Gastrocnemius medialis (tissue), 4 donors: ENCODE results near the gene MACROD2. TPM values are rescaled to one million over a fixed set of nuclear protein-coding genes. Genes with fewer than 3 reads are reported as not detected.

Source experiments
- ATAC-seq, 2 donors: fragments of 150-250 bp; one replicate each; pipeline ENCODE4 v1.9.1; 2016
- DNase-seq, 2 donors: peaks; one replicate each; pipeline ENCODE4 v3.0.0-alpha.2; 2019
- H3K27ac ChIP-seq, 4 donors: fragments of 200-600 bp; sonication (generic); 1 replicate in 1 of 4; 2 replicates in 3 of 4; pipeline ENCODE4 v1.5.1; 2016 to 2018; ENCODE audit warnings: mild to moderate bottlenecking in 2 of 4, moderate library complexity in 1 of 4
- H3K27me3 ChIP-seq, 3 donors: fragments of 200-600 bp; sonication (generic) in 2 of 3; 1 replicate in 1 of 3; 2 replicates in 2 of 3; pipeline versions ENCODE4 v1.5.1 to v1.6.0; 2016 to 2019; ENCODE audit warnings: mild to moderate bottlenecking in 1 of 3, moderate library complexity in 1 of 3
- H3K36me3 ChIP-seq, 2 donors: fragments of 200-600 bp; sonication (generic) in 1 of 2; one replicate each; pipeline ENCODE4 v1.5.1; 2017 to 2018
- H3K4me1 ChIP-seq, 2 donors: fragments of 200-600 bp; sonication (generic) in 1 of 2; one replicate each; pipeline ENCODE4 v1.5.1; 2016 to 2017; ENCODE audit warnings: mild to moderate bottlenecking in 2 of 2
- H3K4me3 ChIP-seq, 4 donors: fragments of 200-600 bp; sonication (generic) in 3 of 4; 1 replicate in 1 of 4; 2 replicates in 3 of 4; pipeline ENCODE4 v1.5.1; 2016 to 2019; ENCODE audit warnings: mild to moderate bottlenecking in 2 of 4
- H3K9me3 ChIP-seq, 3 donors: fragments of 200-600 bp; sonication (generic) in 2 of 3; 1 replicate in 1 of 3; 2 replicates in 2 of 3; pipeline ENCODE4 v1.5.1; 2016 to 2019
- CTCF ChIP-seq, 5 experiments: fragments of 450-650 bp in 3 of 5; fragments of 200-600 bp in 2 of 5; sonication (generic) in 2 of 5; IDR thresholded peaks in 4 of 5; conservative IDR thresholded peaks in 1 of 5; 1 replicate in 4 of 5; 2 replicates in 1 of 5; pipeline ENCODE4 v1.5.1; 2016 to 2019; ENCODE audit warnings: antibody characterized with exemption in 5 of 5, mild to moderate bottlenecking in 3 of 5, moderate library complexity in 3 of 5
- POLR2A ChIP-seq, 2 donors: fragments of 450-650 bp; IDR thresholded peaks; one replicate each; pipeline ENCODE4 v1.6.1; 2017; ENCODE audit warnings: antibody characterized with exemption in 2 of 2, mild to moderate bottlenecking in 2 of 2, moderate library complexity in 2 of 2
- in situ Hi-C, 4 donors: fragments of 200-750 bp; cut with MboI; loops; one replicate each; pipeline versions ENCODE4 v1.15.0 to v1.8.0; 2017; ENCODE audit warnings: low sequenced_read_pairs in 4 of 4
- intact Hi-C: fragments of 100-400 bp; cut with DNase I; formaldehyde crosslinking; loops from one replicate; pipeline ENCODE4 v1.15.1; 2023; ENCODE audit warnings: low total_unique reads
- total RNA-seq, 4 donors: library from RNA; depleted of rRNA; stranded (reverse); fragments of >200 nt; gene quantifications; one replicate each; pipeline versions ENCODE4 v1.1.0 to v1.2.3, GENCODE V29; 2016

The MACROD2 gene
- total RNA-seq, 4 donors from 2014 or later, result 1.8 to 10.2 (median 3.6) TPM

DNA sequence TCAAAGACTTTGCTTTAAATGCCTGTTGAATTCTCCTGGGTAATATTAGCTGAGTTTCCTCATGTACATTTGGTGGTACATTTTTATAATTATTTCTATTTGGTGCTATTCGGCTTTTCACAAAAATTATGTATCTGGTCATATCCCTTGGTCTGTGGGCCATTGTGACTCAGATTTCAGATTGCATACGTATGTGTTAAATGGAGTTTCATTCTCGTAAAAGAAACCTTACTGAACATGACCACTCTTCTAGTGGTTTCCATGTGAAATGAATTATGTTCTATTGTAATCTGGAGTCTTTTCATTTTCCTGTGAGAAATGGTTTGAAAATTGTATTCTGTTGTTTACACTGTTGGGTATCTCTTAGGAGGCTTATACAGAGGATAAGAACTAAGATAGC, 728.3 kb downstream of the MACROD2 start:
- in situ Hi-C loops (no loop called here), intact Hi-C loops (no loop called here)
- Histone ChIP-seq H3K4me1 (peaks cover 0 to 7% of the 10 kb centered on the region in 2 donors), H3K36me3 (no peaks in the 10 kb centered on the region), H3K27me3 (no peaks in the 10 kb centered on the region), H3K27ac (no peak overlapping the region), H3K4me3 (no peak overlapping the region), H3K9me3 (no peaks in the 10 kb centered on the region)
- no peak for DNase-seq
- no peak for ATAC-seq
- no peak for TF ChIP-seq CTCF (IDR thresholded peaks at IDR 0.05 in 4 of 5, conservative IDR thresholded peaks at IDR 0.05 in 1 of 5)
- no peak for TF ChIP-seq POLR2A (IDR thresholded peaks at IDR 0.05)

DNA sequence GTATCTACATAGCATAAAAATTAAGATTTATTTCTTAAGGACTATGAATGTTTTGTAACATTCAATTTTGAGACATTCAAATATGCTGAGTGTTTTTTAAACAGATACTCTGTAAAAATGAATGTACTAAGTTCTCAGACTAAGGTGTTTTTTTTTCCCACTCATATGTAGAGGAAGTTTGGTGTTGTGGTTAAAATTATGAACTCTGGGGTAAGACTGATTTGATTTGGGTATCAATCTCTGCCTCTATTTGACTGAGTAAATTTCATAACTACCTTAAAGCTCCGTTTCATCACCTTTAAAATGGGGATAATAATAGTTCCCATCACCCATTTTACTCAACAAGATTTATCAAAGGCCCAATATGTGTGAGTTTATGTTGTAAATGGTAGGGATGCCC, 728.7 kb downstream of the MACROD2 start:
- Histone ChIP-seq H3K9me3 (no peaks in the 10 kb centered on the region), H3K27ac (no peak overlapping the region), H3K27me3 (no peaks in the 10 kb centered on the region), H3K4me1 (peaks cover 0 to 7% of the 10 kb centered on the region in 2 donors), H3K36me3 (no peaks in the 10 kb centered on the region), H3K4me3 (no peak overlapping the region)
- in situ Hi-C loops (no loop called here), intact Hi-C loops (no loop called here)
- TF ChIP-seq POLR2A (IDR thresholded peaks at IDR 0.05), result no peak
- no peak for TF ChIP-seq CTCF (IDR thresholded peaks at IDR 0.05 in 4 of 5, conservative IDR thresholded peaks at IDR 0.05 in 1 of 5)
- ATAC-seq (no peak), DNase-seq (no peak)

DNA sequence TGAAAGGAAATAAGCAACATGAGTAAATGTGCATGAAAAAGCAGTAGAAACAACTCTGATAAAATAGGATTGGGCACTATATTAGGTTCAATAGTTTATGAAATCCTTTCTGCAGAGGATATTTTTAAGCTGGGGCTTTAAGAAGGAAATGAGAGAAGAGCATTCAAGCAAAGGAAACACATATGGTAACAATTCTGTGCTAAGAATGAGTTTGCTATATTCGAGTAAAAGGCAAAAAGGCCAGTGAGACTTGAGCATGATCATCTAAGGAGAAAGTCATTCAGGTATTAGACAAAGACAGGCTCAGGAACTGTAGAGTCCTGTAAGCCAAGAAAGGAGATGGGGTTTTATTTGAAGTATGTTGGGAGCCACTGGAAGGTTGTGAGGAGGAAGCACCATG, 729.2 kb downstream of the MACROD2 start:
- no peak for DNase-seq
- H3K27me3 ChIP-seq, result no peaks in the 10 kb centered on the region
- no peak for ATAC-seq
- intact Hi-C loops, result no loop called here
- no peaks in the 10 kb centered on the region for H3K36me3 ChIP-seq
- H3K9me3 ChIP-seq, result no peaks in the 10 kb centered on the region
- TF ChIP-seq POLR2A (IDR thresholded peaks at IDR 0.05) (no peak), CTCF (IDR thresholded peaks at IDR 0.05 in 4 of 5, conservative IDR thresholded peaks at IDR 0.05 in 1 of 5) (no peak)
- H3K4me3 ChIP-seq, result no peak overlapping the region
- no peak overlapping the region for H3K27ac ChIP-seq
- in situ Hi-C loops, result no loop called here
- peaks cover 0 to 7% of the 10 kb centered on the region in 2 donors for H3K4me1 ChIP-seq

DNA sequence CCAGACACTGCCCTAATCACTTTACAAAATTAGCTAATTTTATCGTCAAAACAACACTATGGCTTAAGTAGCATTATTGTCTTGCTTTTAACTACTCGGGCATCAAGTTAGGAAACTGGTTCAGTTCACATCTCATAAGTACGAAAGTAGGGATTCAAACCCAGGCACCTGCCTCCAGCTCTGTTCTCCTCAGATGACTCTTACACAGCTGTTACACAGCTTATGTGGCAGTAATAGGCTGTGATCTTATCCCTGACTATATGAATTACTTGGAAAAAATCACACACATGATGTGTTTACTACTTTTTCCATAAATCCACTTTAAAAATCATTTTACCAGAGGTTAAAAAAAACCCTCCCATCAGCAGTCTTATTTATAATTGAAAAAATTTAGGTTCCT, 731.3 kb downstream of the MACROD2 start:
- intact Hi-C loops, result no loop called here
- H3K36me3 ChIP-seq, result no peaks in the 10 kb centered on the region
- peaks cover 0 to 7% of the 10 kb centered on the region in 2 donors for H3K4me1 ChIP-seq
- no peak overlapping the region for H3K4me3 ChIP-seq
- DNase-seq (no peak), ATAC-seq (no peak)
- no peaks in the 10 kb centered on the region for H3K27me3 ChIP-seq
- no peak overlapping the region for H3K27ac ChIP-seq
- no peaks in the 10 kb centered on the region for H3K9me3 ChIP-seq
- in situ Hi-C loops, result no loop called here
- TF ChIP-seq CTCF (IDR thresholded peaks at IDR 0.05 in 4 of 5, conservative IDR thresholded peaks at IDR 0.05 in 1 of 5), result no peak

DNA sequence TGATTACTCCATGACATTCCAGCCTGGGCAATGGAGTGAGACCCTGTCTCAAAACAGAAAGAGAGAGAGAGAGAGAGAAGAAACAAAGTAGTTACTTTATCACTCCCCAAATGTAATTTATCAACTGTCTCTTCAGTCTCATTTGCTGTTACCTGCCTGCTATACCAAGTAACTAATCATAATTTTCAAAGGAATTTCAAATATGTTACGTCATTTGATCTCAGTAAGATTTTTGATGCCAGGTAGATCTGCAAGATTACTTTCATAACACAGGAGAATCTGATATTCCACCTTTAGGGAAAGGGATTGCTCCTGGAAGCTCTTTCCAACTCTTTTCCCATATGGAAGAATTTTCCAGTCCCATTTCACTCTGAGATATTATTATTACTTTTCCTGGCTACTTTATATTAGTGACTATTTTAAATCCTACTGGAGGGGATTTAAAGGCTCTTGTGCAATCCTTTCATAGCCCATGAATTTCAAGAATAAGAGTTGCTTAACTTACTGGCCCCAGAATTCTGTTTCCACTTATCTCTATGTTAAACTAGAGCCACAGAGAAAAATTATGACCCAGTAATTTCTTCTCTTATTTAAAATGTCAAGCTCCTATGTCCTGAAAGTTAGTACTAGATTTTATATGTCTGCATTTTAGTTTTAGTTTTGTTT, 732.3 kb downstream of the MACROD2 start:
- intact Hi-C loops (no loop called here), in situ Hi-C loops (no loop called here)
- no peak for TF ChIP-seq CTCF (IDR thresholded peaks at IDR 0.05 in 4 of 5, conservative IDR thresholded peaks at IDR 0.05 in 1 of 5)
- no peak for TF ChIP-seq POLR2A (IDR thresholded peaks at IDR 0.05)
- no peak for DNase-seq
- ATAC-seq, result no peak
- Histone ChIP-seq H3K27ac (no peak overlapping the region), H3K4me3 (no peak overlapping the region), H3K4me1 (no peaks in the 10 kb centered on the region), H3K27me3 (no peaks in the 10 kb centered on the region), H3K36me3 (no peaks in the 10 kb centered on the region), H3K9me3 (no peaks in the 10 kb centered on the region)
